Esophagus muscularis mucosa (tissue), 4 donors: ENCODE results near the gene PPP4R4.

Experiments used
- EP300 ChIP-seq: sonication (generic); formaldehyde crosslinking; IDR thresholded peaks from one replicate; pipeline ENCODE4 v1.6.1; 2017; ENCODE audit warnings: antibody characterized with exemption
- POLR2A ChIP-seq: fragments of 450-650 bp; IDR thresholded peaks from one replicate; pipeline ENCODE4 v1.6.1; 2017; ENCODE audit warnings: antibody characterized with exemption, moderate library complexity, mild to moderate bottlenecking, low read depth
- POLR2AphosphoS5 ChIP-seq, 2 donors: sonication (generic); formaldehyde crosslinking; IDR thresholded peaks; one replicate each; pipeline ENCODE4 v1.6.1; 2017; ENCODE audit warnings: antibody characterized with exemption in 2 of 2
- TF ChIP-seq, protein P1 (sequence below), 3 experiments: fragments of 200-600 bp in 2 of 3; fragments of 450-650 bp in 1 of 3; sonication (generic) in 2 of 3; IDR thresholded peaks; one replicate each; pipeline ENCODE4 v1.5.1; 2017 to 2019; ENCODE audit warnings: antibody characterized with exemption in 3 of 3, mild to moderate bottlenecking in 2 of 3, moderate library complexity in 1 of 3

DNA sequence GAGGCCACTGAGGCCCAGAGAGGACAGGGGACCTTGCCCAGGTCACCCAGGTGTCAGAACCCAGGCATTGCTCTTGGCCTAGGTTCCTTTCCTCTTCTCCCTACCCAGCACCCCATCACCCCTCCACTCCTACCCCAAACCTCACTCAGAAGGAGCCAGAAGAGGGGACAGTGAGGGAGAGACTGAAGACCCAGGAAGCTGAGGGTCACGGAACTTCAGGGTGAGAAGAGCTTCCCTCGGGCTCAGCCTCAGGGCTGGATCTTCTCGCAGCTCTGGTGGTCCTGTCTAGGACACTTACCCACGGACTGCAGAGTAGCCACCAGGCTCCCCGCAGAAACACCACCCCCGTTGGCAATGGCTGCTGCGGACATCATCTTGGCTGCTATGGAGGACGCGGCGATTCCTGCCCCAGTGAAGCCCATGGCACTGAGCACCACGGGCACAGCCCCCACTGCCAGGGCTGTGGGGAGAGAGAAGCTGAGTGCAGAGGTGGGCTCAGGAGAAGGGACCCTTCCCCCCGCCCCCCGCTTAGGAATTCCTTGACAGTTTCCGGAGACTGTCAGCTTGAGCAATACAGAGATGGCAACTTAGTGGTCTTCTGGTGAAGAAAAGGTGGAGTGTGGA lies 45.8 kb upstream of the PPP4R4 start:
- TF ChIP-seq, protein P1, sequence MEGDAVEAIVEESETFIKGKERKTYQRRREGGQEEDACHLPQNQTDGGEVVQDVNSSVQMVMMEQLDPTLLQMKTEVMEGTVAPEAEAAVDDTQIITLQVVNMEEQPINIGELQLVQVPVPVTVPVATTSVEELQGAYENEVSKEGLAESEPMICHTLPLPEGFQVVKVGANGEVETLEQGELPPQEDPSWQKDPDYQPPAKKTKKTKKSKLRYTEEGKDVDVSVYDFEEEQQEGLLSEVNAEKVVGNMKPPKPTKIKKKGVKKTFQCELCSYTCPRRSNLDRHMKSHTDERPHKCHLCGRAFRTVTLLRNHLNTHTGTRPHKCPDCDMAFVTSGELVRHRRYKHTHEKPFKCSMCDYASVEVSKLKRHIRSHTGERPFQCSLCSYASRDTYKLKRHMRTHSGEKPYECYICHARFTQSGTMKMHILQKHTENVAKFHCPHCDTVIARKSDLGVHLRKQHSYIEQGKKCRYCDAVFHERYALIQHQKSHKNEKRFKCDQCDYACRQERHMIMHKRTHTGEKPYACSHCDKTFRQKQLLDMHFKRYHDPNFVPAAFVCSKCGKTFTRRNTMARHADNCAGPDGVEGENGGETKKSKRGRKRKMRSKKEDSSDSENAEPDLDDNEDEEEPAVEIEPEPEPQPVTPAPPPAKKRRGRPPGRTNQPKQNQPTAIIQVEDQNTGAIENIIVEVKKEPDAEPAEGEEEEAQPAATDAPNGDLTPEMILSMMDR (IDR thresholded peaks at IDR 0.05), result no peak
- no peak for TF ChIP-seq POLR2AphosphoS5 (IDR thresholded peaks at IDR 0.05)
- TF ChIP-seq POLR2A, result no peak
- TF ChIP-seq EP300, result no peak
